Loucy (cell line): ENCODE data around the gene MEAK7.

Experiments used
- CTCF ChIP-seq: fragments of 200-600 bp; sonication (generic); conservative IDR thresholded peaks from 2 replicates; pipeline ENCODE4 v1.5.1; 2014; ENCODE audit warnings: mild to moderate bottlenecking, antibody characterized with exemption, low read length
- EZH2phosphoT487 ChIP-seq: fragments of 200-600 bp; IDR thresholded peaks from 2 replicates; pipeline ENCODE4 v1.6.1; 2018; ENCODE audit warnings: antibody characterized with exemption, mild to moderate bottlenecking, moderate library complexity, borderline replicate concordance

GRCh38 chr16:84476401-84476800, 28.1 kb downstream of the MEAK7 start:
- TF ChIP-seq CTCF (no peak), EZH2phosphoT487 (no peak)
